NCI-H2029 (cell line): ENCODE results near the gene LRCH1.
"Not testable (repeated sequence)": the region's sequence is repeated elsewhere in the genome, so short reads cannot be mapped to it uniquely, and the experiment has no call there.

ENCODE experiments used
- DNase-seq: peaks from one replicate; lab custom pipeline; 2025; lab: John Stamatoyannopoulos, UW

The LRCH1 gene, protein sequence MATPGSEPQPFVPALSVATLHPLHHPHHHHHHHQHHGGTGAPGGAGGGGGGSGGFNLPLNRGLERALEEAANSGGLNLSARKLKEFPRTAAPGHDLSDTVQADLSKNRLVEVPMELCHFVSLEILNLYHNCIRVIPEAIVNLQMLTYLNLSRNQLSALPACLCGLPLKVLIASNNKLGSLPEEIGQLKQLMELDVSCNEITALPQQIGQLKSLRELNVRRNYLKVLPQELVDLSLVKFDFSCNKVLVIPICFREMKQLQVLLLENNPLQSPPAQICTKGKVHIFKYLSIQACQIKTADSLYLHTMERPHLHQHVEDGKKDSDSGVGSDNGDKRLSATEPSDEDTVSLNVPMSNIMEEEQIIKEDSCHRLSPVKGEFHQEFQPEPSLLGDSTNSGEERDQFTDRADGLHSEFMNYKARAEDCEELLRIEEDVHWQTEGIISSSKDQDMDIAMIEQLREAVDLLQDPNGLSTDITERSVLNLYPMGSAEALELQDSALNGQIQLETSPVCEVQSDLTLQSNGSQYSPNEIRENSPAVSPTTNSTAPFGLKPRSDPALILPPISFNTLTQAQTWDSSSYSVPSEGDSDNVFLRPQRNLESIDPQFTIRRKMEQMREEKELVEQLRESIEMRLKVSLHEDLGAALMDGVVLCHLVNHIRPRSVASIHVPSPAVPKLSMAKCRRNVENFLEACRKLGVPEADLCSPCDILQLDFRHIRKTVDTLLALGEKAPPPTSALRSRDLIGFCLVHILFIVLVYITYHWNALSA

DNA sequence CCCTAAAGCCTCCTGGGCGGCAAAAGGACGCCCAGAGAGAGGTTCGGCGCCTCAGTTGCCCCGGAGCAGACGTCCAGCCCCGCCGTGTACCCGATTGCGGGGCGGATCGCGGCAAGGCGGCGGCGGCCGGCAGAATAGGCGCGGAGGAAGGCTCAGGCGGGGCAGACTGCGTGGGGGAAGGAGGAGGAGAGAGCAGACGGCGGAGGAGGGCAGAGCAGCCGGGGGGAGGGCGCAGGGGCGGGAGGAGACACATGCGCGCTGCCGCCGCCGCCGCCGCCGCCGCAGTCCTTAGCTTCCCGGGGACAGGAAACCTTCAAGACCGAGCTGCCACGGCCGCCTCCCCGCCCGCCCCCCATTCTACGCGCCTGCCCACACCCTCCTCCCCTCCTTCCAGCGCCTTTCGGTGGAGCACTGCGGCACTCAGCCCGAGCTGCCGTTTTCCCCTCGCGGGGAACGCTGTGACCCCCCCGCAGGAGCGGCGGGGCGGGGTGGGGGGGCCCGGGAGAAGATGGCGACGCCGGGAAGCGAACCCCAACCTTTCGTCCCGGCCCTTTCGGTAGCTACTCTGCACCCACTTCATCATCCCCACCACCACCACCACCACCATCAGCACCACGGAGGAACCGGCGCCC, at the start of gene LRCH1:
LRCH1 (plus strand) TSS at position 282 of the 632 bp plus-strand sequence; CDS start at position 509, 227 bp downstream.
- peak; percentile 34 for DNase-seq

GRCh38 chr13:46504036-46504435, 48.9 kb upstream of the LRCH1 start:
- DNase-seq = no peak

- no peak for DNase-seq
Measured at GRCh38 chr13:46507981-46508380, 45.0 kb upstream of the LRCH1 start.

GRCh38 chr13:46509981-46510380, 43.0 kb upstream of the LRCH1 start:
- no peak for DNase-seq

- DNase-seq = no peak
Measured at GRCh38 chr13:46515803-46516202, 37.2 kb upstream of the LRCH1 start.

DNA sequence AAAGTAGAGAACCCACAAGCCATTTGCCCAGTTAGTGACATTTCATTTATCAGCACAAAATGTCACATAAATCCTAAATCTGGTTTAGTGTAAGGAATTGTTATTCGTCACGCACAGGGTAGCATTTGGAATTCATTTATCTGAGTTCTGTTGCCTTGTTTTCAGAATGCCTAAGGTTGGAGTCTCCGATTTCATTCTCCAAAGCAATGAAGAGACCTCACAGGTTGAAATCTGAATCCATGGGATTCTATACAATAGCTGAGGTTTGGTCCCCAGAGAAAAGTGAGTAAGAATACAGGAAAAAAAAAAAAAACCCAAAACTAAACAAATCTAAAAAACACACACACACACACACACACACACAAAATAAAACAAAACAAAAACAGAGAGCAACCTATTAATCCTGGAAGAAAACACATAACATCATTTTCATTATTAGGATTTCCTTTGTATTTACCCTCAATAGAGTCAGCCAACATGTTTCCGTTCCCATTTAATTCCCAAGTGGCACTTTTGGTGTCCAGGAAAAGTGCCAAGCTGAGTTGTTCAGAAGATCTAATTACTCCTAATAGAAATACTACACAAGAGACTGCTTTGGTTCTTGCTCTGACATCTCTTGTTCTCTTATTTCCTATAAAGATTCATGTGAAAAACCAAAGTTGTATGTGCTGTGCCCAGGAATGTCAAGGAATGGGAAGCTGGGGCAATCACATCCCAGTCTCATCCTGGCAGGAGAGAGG, 36.2 kb upstream of the LRCH1 start:
- no peak for DNase-seq

GRCh38 chr13:46517748-46518147, 35.2 kb upstream of the LRCH1 start:
- not testable (repeated sequence) for DNase-seq

GRCh38 chr13:46519182-46519581, 33.8 kb upstream of the LRCH1 start:
- no peak for DNase-seq

GRCh38 chr13:46520166-46520565, 32.8 kb upstream of the LRCH1 start:
- no peak for DNase-seq

DNA sequence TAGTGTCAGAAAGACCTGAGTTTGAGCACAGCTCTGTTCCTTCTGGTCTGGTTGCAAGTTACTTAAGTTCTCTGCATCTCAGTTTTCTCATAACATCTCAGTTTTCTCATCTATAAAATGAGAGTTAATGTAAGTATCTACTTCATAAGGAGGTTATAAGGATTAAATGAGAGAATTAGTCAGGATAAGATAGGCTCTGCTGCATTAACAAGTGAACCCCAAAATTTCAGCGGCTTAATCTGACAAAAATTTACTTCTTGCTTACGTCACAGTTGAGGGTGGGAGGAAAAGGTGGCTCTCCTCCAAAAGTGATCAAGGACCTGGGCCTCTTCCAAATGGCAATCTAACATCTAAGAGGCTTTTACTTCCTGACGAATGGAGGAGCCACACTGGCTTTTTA, 31.5 kb upstream of the LRCH1 start:
- no peak for DNase-seq

DNA sequence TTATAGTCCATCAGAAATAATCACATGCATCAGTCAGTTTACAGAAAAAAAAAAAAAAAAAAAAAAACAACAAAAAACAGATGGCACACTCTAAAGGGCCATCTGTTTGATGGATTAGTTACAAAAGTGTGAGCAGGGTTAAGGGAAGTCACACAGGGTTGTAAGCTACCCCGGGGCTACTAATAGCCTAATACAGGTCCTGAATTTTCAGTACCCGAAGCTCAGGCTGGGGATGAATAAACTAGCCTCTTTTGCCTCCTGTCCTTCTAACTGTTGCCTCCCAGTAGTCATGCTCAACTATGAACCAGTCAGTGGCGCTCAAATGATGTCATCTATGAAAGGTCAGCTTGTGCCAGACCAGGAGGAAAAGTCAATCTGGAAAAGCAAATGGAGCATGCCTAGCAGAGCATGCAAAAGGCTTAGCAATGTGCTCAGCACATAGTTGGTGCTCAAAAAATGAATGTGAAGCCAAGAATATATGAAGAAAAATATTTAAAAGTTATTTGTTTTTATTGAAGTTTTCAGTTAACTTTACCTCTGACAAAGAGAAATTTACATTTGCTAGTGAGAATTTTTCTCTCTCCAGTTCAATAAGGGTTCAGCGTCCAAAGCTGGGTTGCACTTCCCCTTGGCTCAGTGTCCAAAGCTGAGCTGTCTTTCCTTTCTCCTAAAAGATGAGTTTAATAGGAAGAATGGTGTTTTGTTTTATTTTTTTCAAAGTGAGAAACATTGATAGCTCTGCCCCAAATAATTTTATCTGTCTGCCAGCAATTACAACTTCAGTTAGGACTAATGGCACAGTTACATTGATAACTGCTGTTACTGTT, 30.8 kb upstream of the LRCH1 start:
- DNase-seq = no peak

DNA sequence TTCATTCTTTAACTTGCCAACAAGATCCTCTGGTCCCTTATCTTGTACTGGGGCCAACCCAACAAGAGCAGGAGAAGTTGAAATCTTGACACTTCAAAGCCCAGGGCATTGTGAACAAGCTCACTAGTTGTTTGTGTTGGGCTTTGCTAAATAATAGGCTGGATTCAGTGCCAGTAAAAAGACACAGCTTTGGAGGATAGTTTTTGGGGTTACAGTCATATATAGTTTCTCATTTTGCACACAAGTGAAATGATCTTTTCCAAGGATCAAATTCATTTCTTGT, 30.3 kb upstream of the LRCH1 start:
- no peak for DNase-seq

- no peak for DNase-seq
Measured at GRCh38 chr13:46523972-46524752, 28.8 kb upstream of the LRCH1 start.

- no peak for DNase-seq
Measured at GRCh38 chr13:46526100-46526735, 26.8 kb upstream of the LRCH1 start.

DNA sequence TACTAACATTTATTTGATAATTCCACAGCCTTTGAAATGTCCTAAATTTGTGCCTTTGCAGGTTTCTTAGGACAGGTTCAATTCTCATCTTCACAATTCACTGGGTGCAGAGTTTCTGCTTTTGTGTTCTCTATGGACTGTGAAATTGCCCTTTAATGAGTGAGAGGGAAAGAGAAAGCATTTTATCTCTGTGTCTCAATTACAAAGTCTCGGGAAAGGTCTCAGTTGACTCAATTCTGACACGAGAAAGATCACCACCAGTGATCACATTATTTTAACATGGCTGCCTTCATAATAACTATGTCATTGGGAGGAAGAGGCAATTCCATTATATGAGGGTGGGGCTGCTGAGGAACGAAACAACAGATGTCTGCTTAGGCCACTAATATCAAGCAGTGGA, 26.2 kb upstream of the LRCH1 start:
- DNase-seq = no peak

DNA sequence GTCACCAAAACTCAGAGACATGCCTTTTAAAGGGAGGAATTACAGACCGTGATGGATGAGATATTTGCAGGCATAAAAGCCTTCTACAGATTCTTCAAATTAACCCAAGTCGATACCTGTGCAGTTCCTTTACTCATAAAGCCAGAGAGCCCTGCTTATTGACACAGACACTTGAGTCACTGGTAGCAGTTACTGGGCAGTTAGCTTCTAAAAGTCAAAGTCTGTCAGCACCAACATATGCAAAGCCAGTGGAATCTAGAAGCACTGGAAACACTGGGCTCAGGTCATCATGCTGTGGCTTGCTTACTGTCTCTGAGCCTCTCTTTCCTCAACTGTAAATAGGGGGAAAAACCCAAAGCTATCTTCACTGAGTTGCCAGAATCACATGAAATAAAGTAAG, 25.7 kb upstream of the LRCH1 start:
- no peak for DNase-seq

- no peak for DNase-seq
Measured at GRCh38 chr13:46529216-46529919, 23.6 kb upstream of the LRCH1 start.

GRCh38 chr13:46530084-46530935, 22.7 kb upstream of the LRCH1 start:
- DNase-seq = no peak

- no peak for DNase-seq
Measured at GRCh38 chr13:46531953-46532352, 21.0 kb upstream of the LRCH1 start.
